MCF 10A (cell line): Measurements from ENCODE around the gene TFG. TPM values are rescaled to one million over a fixed set of nuclear protein-coding genes. Genes with fewer than 3 reads are reported as not detected.
"Not testable (repeated sequence)": the region's sequence is repeated elsewhere in the genome, so short reads cannot be mapped to it uniquely, and the experiment has no call there.

Experiments used
- Bru-seq: library from RNA; stranded (reverse); fragments of 400-500 nt; gene quantifications from one replicate; lab custom pipeline; 2021; lab: Mats Ljungman, UMichigan
- BruChase-seq, 2 experiments: library from RNA; stranded (reverse); fragments of 400-500 nt; gene quantifications; one replicate each; lab custom pipeline; 2021; lab: Mats Ljungman, UMichigan
- BruUV-seq: library from RNA; stranded (reverse); fragments of 400-500 nt; replicated peaks from 2 replicates; lab custom pipeline; 2021; lab: Mats Ljungman, UMichigan
- CTCF ChIA-PET: fragments of 300-600 bp; sonication (Branson Sonifier 250); formaldehyde crosslinking; extraction: SDS; loops from one replicate; lab custom pipeline; 2021; ENCODE audit warnings: antibody characterized with exemption, inconsistent platforms; lab: Yijun Ruan, JAX
- POLR2A ChIA-PET: fragments of 300-600, 350-650 bp; sonication (Branson Sonifier 250); formaldehyde crosslinking; extraction: SDS; loops from one replicate; lab custom pipeline; 2020; ENCODE audit warnings: antibody characterized with exemption, inconsistent platforms; lab: Yijun Ruan, JAX
- DNase-seq: peaks from one replicate; pipeline ENCODE4 v3.0.0-alpha.2; 2018; ENCODE audit not compliant: unreplicated experiment
- H3K27ac Mint-ChIP-seq: one replicate; pipeline ENCODE4 v1.8.0; 2022; ENCODE audit warnings: mild to moderate bottlenecking, low read depth, mixed read lengths; ENCODE audit not compliant: unreplicated experiment
- H3K27me3 Mint-ChIP-seq: one replicate; pipeline ENCODE4 v1.8.0; 2022; ENCODE audit warnings: mixed read lengths; ENCODE audit not compliant: insufficient read depth, unreplicated experiment
- H3K36me3 Mint-ChIP-seq: one replicate; pipeline ENCODE4 v1.8.0; 2022; ENCODE audit warnings: mild to moderate bottlenecking, moderate library complexity, mixed read lengths; ENCODE audit not compliant: insufficient read depth, unreplicated experiment
- H3K4me1 Mint-ChIP-seq: one replicate; pipeline ENCODE4 v1.8.0; 2022; ENCODE audit warnings: mixed read lengths; ENCODE audit not compliant: insufficient read depth, unreplicated experiment
- H3K4me3 Mint-ChIP-seq: one replicate; pipeline ENCODE4 v1.8.0; 2022; ENCODE audit warnings: mild to moderate bottlenecking, moderate library complexity, mixed read lengths; ENCODE audit not compliant: unreplicated experiment
- H3K9me3 Mint-ChIP-seq: one replicate; pipeline ENCODE4 v1.8.0; 2022; ENCODE audit warnings: mixed read lengths; ENCODE audit not compliant: unreplicated experiment
- CTCF ChIP-seq: fragments of 200-600 bp; IDR thresholded peaks from one replicate; pipeline ENCODE4 v1.8.0; 2022; ENCODE audit warnings: antibody characterized with exemption, mild to moderate bottlenecking; ENCODE audit not compliant: unreplicated experiment
- intact Hi-C: fragments of 100-400 bp; cut with micrococcal nuclease; formaldehyde crosslinking; loops from 2 replicates; pipeline ENCODE4 v1.14.1; 2022
- long read RNA-seq: library from polyadenylated mRNA; stranded (forward); transcript quantifications from one replicate; pipeline ENCODE4 v2.0.0, GENCODE V29; 2022
- total RNA-seq: library from RNA; stranded (reverse); gene quantifications from 2 replicates; pipeline ENCODE4 v1.2.3, GENCODE V29; 2022

TFG gene
- 162 and 168 TPM in 2 replicates for total RNA-seq
- Bru-seq, nascent RNA = percentile 97 among the genes with signal in this experiment
- BruChase-seq, experiment 1, labeled RNA remaining after a 6-hour chase = percentile 94 among the genes with signal in this experiment
- percentile 96 among the genes with signal in this experiment for BruChase-seq, experiment 2, labeled RNA remaining after a 2-hour chase
- long read RNA-seq, transcript TFG-208 (8 exons, 1,696 nt) = minor isoform, 30 of 595 reads
- long read RNA-seq, transcript TFG-201 (8 exons, 1,978 nt) = major isoform, 358 of 595 reads
- long read RNA-seq, transcript TFG-204 (8 exons, 1,783 nt) = minor isoform, 162 of 595 reads
- long read RNA-seq, transcript TFG-202 (8 exons, 1,716 nt) = minor isoform, 7 of 595 reads
- long read RNA-seq, partial matches to known transcripts = 6 of 595 reads
- long read RNA-seq, other reads (novel, unspliced or antisense) = 30 of 595 reads

- intact Hi-C loops = no loop called here
- Mint-ChIP-seq H3K27ac (peak within 1 kb of the TSS; percentile 96), H3K27me3 (no peaks in the 10 kb centered on the region), H3K4me3 (peak within 1 kb of the TSS; percentile 89), H3K9me3 (no peaks in the 10 kb centered on the region), H3K4me1 (peaks cover 44% of the 10 kb centered on the region), H3K36me3 (peaks cover 28% of the 10 kb centered on the region)
- BruUV-seq = no TSS peak
- TF ChIP-seq CTCF = no peak
- CTCF ChIA-PET = interaction anchor here (0.5 to 10.8 kb wide), 14 partner anchors 9 to 865 kb away, joined by 3 to 110 read pairs (median 4); partner anchors contain the start of gene PCNP
- peak; percentile 99 for DNase-seq
- POLR2A ChIA-PET = interaction anchor here (0.5 to 7.9 kb wide), 26 partner anchors 8 to 865 kb away, joined by 3 to 100 read pairs (median 4); partner anchors contain the start of genes LNP1, PCNP and TOMM70
Measured at GRCh38 chr3:100708989-100709841, at the start of gene TFG. Gene TFG (plus strand): TSS chr3:100709494. CDS start chr3:100713686, 4,192 bp downstream.

GRCh38 chr3:100661294-100661693 is 48.0 kb upstream of the TFG start:
- H3K27me3 Mint-ChIP-seq, H3K27ac Mint-ChIP-seq, intact Hi-C loops, H3K4me1 Mint-ChIP-seq, H3K9me3 Mint-ChIP-seq, POLR2A ChIA-PET, DNase-seq, BruUV-seq, H3K36me3 Mint-ChIP-seq, H3K4me3 Mint-ChIP-seq: not testable (repeated sequence)
- CTCF ChIA-PET = interaction anchor here (0.6 kb wide), 2 partner anchors 136 to 1017 kb away, joined by 3 read pairs; no protein-coding TSS in a partner anchor

GRCh38 chr3:100662113-100662823 is 47.0 kb upstream of the TFG start:
- ChIA-PET POLR2A (interaction anchor here (0.6 kb wide), 1 partner anchor 30 kb away, joined by 3 read pairs; no protein-coding TSS in a partner anchor), CTCF (no interaction called here)
- Mint-ChIP-seq H3K9me3 (no peaks in the 10 kb centered on the region), H3K27ac (no peak overlapping the region), H3K4me3 (no peak overlapping the region), H3K36me3 (no peaks in the 10 kb centered on the region), H3K27me3 (no peaks in the 10 kb centered on the region), H3K4me1 (peaks cover 12% of the 10 kb centered on the region)
- no TSS peak for BruUV-seq
- intact Hi-C loops = no loop called here
- TF ChIP-seq CTCF = no peak
- peak; percentile 11 for DNase-seq

GRCh38 chr3:100665230-100665629 is 44.1 kb upstream of the TFG start:
- Mint-ChIP-seq H3K9me3 (no peaks in the 10 kb centered on the region), H3K27me3 (no peaks in the 10 kb centered on the region), H3K4me3 (no peak overlapping the region), H3K36me3 (no peaks in the 10 kb centered on the region), H3K27ac (no peak overlapping the region), H3K4me1 (peaks cover 12% of the 10 kb centered on the region)
- ChIA-PET POLR2A (no interaction called here), CTCF (no interaction called here)
- no peak for DNase-seq
- intact Hi-C loops = no loop called here
- no peak for TF ChIP-seq CTCF
- BruUV-seq = no TSS peak

- Mint-ChIP-seq H3K27ac (peak overlapping the region; percentile 39), H3K4me1 (peaks cover 12% of the 10 kb centered on the region)
- H3K36me3 Mint-ChIP-seq, intact Hi-C loops, BruUV-seq, CTCF ChIA-PET, H3K27me3 Mint-ChIP-seq, H3K9me3 Mint-ChIP-seq, H3K4me3 Mint-ChIP-seq: not testable (repeated sequence)
- POLR2A ChIA-PET = interaction anchor here (1.0 to 1.6 kb wide), 2 partner anchors 27 to 37 kb away, joined by 3 read pairs; no protein-coding TSS in a partner anchor
- DNase-seq = peak; percentile 55
Measured at GRCh38 chr3:100666699-100667098, 42.6 kb upstream of the TFG start.

- peaks cover 12% of the 10 kb centered on the region for H3K4me1 Mint-ChIP-seq
- BruUV-seq, H3K36me3 Mint-ChIP-seq, H3K9me3 Mint-ChIP-seq, H3K4me3 Mint-ChIP-seq, intact Hi-C loops, H3K27me3 Mint-ChIP-seq, H3K27ac Mint-ChIP-seq, DNase-seq: not testable (repeated sequence)
- POLR2A ChIA-PET = interaction anchor here (1.0 to 1.6 kb wide), 2 partner anchors 27 to 36 kb away, joined by 3 read pairs; no protein-coding TSS in a partner anchor
- CTCF ChIA-PET = interaction anchor here (1.0 kb wide), 1 partner anchor 42 kb away, joined by 4 read pairs; the partner anchor contains the start of gene TFG
Measured at GRCh38 chr3:100667316-100667715, 42.0 kb upstream of the TFG start.
